MM.1S (cell line): ENCODE data around the gene ZNRF3.

Experiments used
- CTCF ChIP-seq: fragments of 300-600 bp; sonication (generic); IDR thresholded peaks from 2 replicates; pipeline ENCODE4 v1.5.1; 2016; ENCODE audit warnings: antibody characterized with exemption, low read length, mixed read lengths
- EZH2 ChIP-seq: fragments of 300-600 bp; sonication (generic); optimal IDR thresholded peaks from 2 replicates; pipeline ENCODE3; 2017; ENCODE audit warnings: low read depth, mild to moderate bottlenecking, antibody characterized with exemption, low read length, mixed read lengths
- EZH2phosphoT487 ChIP-seq: fragments of 300-600 bp; sonication (generic); IDR thresholded peaks from 2 replicates; pipeline ENCODE4 v1.6.1; 2018; ENCODE audit warnings: antibody characterized with exemption, low read length

GRCh38 chr22:28935713-28936112, 52.3 kb downstream of the ZNRF3 start:
- TF ChIP-seq CTCF (peak; percentile 40), EZH2 (no peak), EZH2phosphoT487 (no peak)
